ENCODE results near the gene KIAA0825.

The KIAA0825 gene

DNA sequence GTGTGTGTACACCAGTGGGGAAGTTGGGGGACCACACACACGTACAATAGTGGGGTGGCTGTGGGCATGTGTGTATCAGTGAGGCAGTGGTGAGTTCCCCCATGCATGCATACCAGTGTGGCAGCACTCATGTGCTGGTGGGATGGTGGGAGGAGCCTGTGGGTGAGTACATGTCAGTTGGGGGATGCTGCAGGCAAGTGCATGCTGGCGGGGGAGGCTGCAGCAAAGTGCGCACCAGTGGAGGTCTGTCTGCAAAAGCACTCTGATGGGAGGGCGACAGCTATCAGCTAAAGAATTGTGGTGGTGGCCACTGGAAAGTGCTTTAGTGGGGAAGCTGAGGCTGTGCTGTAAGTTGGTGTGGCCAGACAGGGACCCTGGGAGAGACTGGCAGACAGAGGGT is 418.8 kb downstream of the KIAA0825 start:
- TF ChIP-seq, protein P1, sequence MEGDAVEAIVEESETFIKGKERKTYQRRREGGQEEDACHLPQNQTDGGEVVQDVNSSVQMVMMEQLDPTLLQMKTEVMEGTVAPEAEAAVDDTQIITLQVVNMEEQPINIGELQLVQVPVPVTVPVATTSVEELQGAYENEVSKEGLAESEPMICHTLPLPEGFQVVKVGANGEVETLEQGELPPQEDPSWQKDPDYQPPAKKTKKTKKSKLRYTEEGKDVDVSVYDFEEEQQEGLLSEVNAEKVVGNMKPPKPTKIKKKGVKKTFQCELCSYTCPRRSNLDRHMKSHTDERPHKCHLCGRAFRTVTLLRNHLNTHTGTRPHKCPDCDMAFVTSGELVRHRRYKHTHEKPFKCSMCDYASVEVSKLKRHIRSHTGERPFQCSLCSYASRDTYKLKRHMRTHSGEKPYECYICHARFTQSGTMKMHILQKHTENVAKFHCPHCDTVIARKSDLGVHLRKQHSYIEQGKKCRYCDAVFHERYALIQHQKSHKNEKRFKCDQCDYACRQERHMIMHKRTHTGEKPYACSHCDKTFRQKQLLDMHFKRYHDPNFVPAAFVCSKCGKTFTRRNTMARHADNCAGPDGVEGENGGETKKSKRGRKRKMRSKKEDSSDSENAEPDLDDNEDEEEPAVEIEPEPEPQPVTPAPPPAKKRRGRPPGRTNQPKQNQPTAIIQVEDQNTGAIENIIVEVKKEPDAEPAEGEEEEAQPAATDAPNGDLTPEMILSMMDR (conservative IDR thresholded peaks at IDR 0.05; ENCODE audit: low read length) = no peak
- DNase-seq (ENCODE audit: low read depth) = no peak
- no peak overlapping the region for H3K4me3 ChIP-seq (ENCODE audit: low read length)

DNA sequence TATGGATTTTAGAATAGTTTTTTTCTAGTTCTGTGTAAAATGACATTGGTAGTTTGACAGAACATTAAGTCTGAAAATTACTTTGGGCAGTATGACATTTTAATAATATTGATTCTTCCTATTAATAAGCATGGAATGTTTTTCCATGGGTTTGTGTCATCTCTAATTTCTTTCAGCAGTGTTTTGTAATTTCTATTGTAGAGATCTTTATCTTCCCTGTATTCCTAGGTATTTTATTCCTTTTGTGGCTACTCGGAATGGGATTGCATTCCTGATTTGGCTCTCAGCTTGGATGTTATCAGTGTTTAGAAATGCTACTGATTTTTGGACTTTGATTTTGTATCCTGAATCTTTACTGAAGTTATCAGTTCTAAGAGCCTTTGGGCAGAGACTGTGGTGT is 420.4 kb downstream of the KIAA0825 start:
- TF ChIP-seq, protein P1 (conservative IDR thresholded peaks at IDR 0.05; ENCODE audit: low read length) = no peak
- no peak overlapping the region for H3K4me3 ChIP-seq (ENCODE audit: low read length)
- DNase-seq (ENCODE audit: low read depth) = no peak

DNA sequence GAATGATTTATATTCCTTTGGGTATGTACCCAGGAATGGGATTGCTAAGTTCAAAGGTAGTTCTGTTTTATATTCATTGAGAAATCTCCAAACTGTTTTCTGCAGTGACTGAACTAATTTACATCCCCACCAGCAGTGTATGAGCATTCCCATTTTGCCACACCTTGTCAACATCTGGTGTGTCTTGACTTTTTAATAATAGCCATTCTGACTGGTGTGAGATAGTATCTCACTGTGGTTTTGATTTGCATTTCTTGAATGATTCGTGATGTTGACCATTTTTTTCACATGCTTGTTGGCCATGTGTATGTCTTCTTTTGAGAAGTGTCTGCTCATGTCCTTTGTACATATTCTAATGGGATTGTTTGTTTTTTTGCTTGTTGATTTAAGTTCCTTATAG is 421.5 kb downstream of the KIAA0825 start:
- H3K4me3 ChIP-seq (ENCODE audit: low read length) = no peak overlapping the region
- TF ChIP-seq, protein P1 (conservative IDR thresholded peaks at IDR 0.05; ENCODE audit: low read length) = no peak
- DNase-seq (ENCODE audit: low read depth) = peak; percentile 62

DNA sequence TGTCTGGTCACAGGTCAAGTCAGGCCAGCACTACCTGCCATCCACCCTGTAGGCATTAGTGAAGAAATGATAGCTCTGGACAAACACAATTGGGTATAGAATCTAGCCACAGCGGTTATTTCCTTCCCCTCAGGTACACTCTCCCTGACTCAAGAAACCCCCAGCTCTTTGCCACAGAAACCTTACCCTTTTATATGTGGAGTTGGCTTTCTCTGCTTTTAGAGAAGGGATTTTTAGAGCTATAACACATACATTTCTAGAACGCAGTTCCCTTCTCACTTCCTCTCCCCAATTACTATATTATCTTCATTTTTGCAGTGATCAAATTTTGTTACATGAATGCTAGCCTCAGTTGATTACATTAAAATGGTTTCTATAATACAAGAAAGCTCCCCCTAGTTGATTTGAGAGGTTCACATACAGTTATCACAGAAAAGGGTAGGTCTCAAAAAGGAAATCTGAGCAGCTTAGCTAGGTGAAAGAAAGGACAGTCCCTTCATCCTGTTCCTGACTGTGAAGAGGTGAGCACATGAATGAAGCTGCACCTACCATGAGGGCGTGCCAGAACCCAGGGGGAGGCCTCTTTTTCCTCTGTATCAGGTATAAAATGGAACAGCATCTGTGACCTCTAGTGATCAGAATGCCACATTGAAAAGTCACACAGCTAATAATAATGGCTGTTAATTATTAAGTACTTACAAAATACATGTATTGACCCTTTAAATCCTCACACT is 425.6 kb downstream of the KIAA0825 start:
- TF ChIP-seq, protein P1 (conservative IDR thresholded peaks at IDR 0.05; ENCODE audit: low read length) = no peak
- H3K4me3 ChIP-seq (ENCODE audit: low read length) = no peak overlapping the region
- no peak for DNase-seq (ENCODE audit: low read depth)

DNA sequence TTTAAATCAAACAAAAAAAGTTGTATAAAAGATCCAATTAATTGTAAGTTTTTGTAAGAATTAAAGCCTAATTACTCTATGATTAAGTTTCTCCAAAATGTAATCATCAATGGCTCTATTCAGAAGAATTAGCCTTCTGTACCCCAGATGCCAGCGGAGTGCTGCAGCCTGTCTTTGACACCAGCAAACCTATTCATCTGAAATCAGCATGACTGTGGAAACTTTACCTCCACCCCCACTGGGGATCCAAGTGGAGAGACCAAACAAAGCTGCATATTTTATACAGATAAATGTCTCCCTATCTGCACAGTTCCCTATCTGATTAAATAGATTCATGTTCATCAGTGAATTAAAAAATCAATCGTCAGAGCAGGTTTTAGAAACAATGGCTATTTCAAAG is 426.8 kb downstream of the KIAA0825 start:
- H3K4me3 ChIP-seq (ENCODE audit: low read length) = no peak overlapping the region
- TF ChIP-seq, protein P1 (conservative IDR thresholded peaks at IDR 0.05; ENCODE audit: low read length) = no peak
- no peak for DNase-seq (ENCODE audit: low read depth)

DNA sequence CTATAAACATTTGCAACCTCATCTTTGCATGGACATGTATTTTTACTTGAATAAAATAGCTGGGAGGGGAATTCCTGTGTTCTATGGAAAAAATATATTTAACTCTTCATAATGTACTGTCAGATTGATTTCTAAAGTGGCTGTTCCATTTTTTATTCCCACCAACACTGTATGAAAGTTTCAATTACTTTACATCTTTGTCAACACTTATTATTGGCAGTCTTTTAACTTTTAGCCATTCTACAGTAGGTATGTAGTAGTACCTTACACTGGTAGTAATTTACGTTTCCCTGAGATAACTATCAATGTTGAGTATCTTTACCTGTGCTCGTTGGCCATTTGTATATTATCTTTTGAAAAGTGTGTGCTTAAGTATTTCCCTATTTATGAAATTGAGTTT is 429.7 kb downstream of the KIAA0825 start:
- no peak for DNase-seq (ENCODE audit: low read depth)

DNA sequence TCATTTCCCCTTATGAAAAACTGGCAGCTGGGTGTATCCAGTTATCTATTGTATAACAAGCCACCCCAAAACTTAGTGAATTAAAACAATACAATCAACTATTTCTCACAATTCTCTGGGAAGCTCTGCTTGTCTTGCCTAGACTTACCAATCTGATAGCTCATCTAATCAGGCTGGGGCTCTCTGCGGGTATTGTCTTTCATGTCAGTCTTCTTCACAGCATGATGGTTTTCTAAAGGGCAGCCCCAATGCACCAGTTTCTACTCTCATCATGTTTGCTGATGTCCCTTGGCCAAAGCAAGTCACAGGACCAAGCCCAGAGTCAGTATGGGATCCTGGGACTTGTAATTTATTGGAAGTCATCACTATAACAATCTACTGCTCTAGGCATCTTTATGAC is 433.5 kb downstream of the KIAA0825 start:
- TF ChIP-seq, protein P1 (conservative IDR thresholded peaks at IDR 0.05; ENCODE audit: low read length) = no peak
- H3K4me3 ChIP-seq (ENCODE audit: low read length) = no peak overlapping the region
- no peak for DNase-seq (ENCODE audit: low read depth)

More for the DNA sequence above, 429.7 kb downstream of the KIAA0825 start:
- no peak overlapping the region for H3K4me3 ChIP-seq (ENCODE audit: low read length)
- TF ChIP-seq, protein P1 (conservative IDR thresholded peaks at IDR 0.05; ENCODE audit: low read length) = no peak
